ENCODE data around the gene MINAR2. TPM values are rescaled to one million over a fixed set of nuclear protein-coding genes. Genes with fewer than 3 reads are reported as not detected.

Gene MINAR2
- total and polyA plus RNA-seq, 11 donors = not detected

DNA sequence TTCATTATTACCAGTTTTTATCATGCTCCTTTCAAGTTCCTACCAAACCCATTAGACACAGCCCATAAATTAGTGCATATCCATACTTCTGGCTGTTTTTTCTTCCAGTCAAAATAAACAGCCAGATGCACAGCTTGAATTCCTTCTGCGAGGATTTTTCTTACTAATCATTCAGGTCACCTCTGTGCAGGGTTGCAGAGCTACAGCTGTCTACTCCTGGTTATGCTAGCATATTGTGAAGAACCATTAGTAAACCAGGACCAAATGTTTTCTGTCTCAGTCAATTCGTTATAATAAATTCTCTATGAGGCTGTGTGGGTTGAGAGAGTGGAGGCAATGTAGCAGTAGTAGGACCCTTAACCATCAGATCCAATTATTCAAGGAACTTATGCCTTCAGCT is 8.1 kb upstream of the MINAR2 start:
- Histone ChIP-seq H3K27me3 (peaks cover 0 to 4% (median 0%) of the 10 kb centered on the region in 9 donors), H3K9me3 (no peaks in the 10 kb centered on the region), H3K4me1 (no peaks in the 10 kb centered on the region), H3K4me3 (no peak overlapping the region), H3K27ac (no peak overlapping the region), H3K36me3 (no peaks in the 10 kb centered on the region)
- DNase-seq (no peak), ATAC-seq (no peak)
- intact Hi-C loops (cut with DNase I) = no loop called here
- TF ChIP-seq POLR2A (IDR thresholded peaks at IDR 0.05) = no peak
- TF ChIP-seq, protein P1, sequence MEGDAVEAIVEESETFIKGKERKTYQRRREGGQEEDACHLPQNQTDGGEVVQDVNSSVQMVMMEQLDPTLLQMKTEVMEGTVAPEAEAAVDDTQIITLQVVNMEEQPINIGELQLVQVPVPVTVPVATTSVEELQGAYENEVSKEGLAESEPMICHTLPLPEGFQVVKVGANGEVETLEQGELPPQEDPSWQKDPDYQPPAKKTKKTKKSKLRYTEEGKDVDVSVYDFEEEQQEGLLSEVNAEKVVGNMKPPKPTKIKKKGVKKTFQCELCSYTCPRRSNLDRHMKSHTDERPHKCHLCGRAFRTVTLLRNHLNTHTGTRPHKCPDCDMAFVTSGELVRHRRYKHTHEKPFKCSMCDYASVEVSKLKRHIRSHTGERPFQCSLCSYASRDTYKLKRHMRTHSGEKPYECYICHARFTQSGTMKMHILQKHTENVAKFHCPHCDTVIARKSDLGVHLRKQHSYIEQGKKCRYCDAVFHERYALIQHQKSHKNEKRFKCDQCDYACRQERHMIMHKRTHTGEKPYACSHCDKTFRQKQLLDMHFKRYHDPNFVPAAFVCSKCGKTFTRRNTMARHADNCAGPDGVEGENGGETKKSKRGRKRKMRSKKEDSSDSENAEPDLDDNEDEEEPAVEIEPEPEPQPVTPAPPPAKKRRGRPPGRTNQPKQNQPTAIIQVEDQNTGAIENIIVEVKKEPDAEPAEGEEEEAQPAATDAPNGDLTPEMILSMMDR (IDR thresholded peaks at IDR 0.05) = no peak
- 70 to 80% (median 74%) methylated on average over 2 of the region's 2 CpGs for WGBS, 4 donors

- TF ChIP-seq, protein P1 (IDR thresholded peaks at IDR 0.05) = no peak
- TF ChIP-seq POLR2A (IDR thresholded peaks at IDR 0.05) = no peak
- intact Hi-C loops (cut with DNase I) = no loop called here
- Histone ChIP-seq H3K36me3 (no peaks in the 10 kb centered on the region), H3K4me3 (no peak overlapping the region), H3K27me3 (peaks cover 0 to 4% (median 0%) of the 10 kb centered on the region in 9 donors), H3K9me3 (no peaks in the 10 kb centered on the region), H3K27ac (no peak overlapping the region), H3K4me1 (no peaks in the 10 kb centered on the region)
- 48 to 63% (median 55%) methylated on average over 2 of the region's 2 CpGs for WGBS, 4 donors
- DNase-seq = no peak
- ATAC-seq = no peak
Observed at GRCh38 chr5:129743541-129744187, 4.2 kb upstream of the MINAR2 start.

DNA sequence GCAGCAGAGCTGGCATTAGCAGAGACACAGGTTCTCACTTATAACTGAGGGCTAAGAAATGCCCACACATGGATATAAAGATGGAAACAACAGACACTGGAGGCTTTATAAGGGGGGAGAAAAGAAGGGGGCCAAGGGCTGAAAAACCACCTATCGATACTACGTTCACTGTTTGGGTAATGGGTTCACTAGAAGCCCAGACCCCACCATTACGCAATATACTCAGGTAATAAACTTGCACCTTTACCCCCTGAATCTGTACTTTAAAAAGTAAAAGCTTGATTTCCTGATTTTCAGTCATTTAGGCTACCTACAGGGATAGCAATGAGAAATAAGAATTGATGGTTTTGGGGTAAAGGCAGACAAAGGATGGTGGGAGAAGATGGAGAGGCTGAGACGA is 1.9 kb upstream of the MINAR2 start:
- H3K27ac ChIP-seq = no peak overlapping the region
- intact Hi-C loops (cut with DNase I) = no loop called here
- peaks cover 0 to 4% (median 0%) of the 10 kb centered on the region in 9 donors for H3K27me3 ChIP-seq
- DNase-seq (no peak), ATAC-seq (no peak)
- H3K36me3 ChIP-seq = no peaks in the 10 kb centered on the region
- 90 to 93% (median 92%) methylated on average over 4 of the region's 4 CpGs for WGBS, 4 donors
- no peak overlapping the region for H3K4me3 ChIP-seq
- no peaks in the 10 kb centered on the region for H3K9me3 ChIP-seq
- TF ChIP-seq POLR2A (IDR thresholded peaks at IDR 0.05) = no peak
- TF ChIP-seq, protein P1 (IDR thresholded peaks at IDR 0.05) = no peak
- no peaks in the 10 kb centered on the region for H3K4me1 ChIP-seq

DNA sequence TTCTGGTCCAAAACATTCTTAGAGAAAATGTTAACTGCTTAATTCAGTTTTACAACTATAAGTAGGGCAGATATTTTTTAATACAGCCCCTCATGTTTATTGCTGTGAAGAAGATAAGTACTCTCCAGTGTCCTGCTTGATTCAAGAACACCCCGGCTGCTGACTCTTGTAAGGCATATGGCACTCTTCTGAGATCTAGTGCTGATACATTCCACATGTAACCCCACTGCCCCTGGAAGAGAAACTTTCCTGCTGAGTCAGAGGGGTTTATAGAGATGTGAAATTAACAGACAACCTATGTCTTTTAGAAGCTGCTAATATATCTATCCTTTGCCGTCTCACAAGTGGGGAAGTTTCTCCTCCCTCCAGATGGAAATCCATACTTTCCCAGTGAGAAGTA is 1.0 kb upstream of the MINAR2 start:
- 63 to 79% (median 67%) methylated on average over 2 of the region's 2 CpGs for WGBS, 4 donors
- no peaks in the 10 kb centered on the region for H3K36me3 ChIP-seq
- TF ChIP-seq, protein P1 (IDR thresholded peaks at IDR 0.05) = no peak
- no peak for TF ChIP-seq POLR2A (IDR thresholded peaks at IDR 0.05)
- ATAC-seq (no peak), DNase-seq (no peak)
- no peak overlapping the region for H3K4me3 ChIP-seq
- no peaks in the 10 kb centered on the region for H3K4me1 ChIP-seq
- H3K9me3 ChIP-seq = no peaks in the 10 kb centered on the region
- peaks cover 0 to 4% (median 0%) of the 10 kb centered on the region in 9 donors for H3K27me3 ChIP-seq
- no peak overlapping the region for H3K27ac ChIP-seq
- intact Hi-C loops (cut with DNase I) = no loop called here

Data from heart left ventricle (tissue), 16 donors.